PFSK-1 (cell line): ENCODE measurements around the gene MAPT.

Experiments used
- POLR2AphosphoS5 ChIP-seq: IDR thresholded peaks from 2 replicates; pipeline ENCODE4 v1.6.1; 2012; ENCODE audit warnings: low read depth, mild to moderate bottlenecking, control low read depth, low read length, moderate library complexity
- SIN3A ChIP-seq: IDR thresholded peaks from 2 replicates; pipeline ENCODE4 v1.6.1; 2012; ENCODE audit warnings: mild to moderate bottlenecking, low read length, moderate library complexity, borderline replicate concordance; ENCODE audit not compliant: insufficient read depth

DNA sequence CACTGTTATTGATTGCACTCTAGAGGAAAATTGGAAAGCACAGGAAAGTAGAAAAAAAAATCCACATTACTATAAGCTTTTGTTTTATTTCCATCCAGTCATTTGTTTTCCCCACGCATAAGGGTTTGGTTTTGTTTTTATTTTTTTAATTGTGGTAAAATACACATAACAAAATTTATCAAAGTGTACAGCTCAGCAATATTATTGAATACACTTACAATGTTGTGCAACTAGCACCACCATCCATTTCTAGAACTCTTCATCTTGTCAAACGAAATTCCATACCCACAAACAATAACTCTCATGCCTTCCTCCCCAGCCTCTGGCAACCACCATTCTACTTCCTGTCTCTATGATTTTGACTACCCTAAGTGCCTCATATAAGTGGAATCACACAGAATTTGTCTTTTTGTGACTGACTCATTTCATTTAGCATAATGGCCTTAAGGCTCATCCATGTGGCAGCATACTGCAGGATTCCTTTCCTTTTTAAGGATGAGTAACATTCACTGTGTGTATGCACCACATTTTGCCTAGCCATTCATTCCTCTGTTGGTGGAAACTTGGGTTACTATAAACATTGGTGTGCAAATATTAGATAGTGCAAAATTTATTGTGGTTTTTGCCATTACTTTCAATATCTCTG is 38.5 kb upstream of the MAPT start:
- TF ChIP-seq POLR2AphosphoS5, result no peak
- no peak for TF ChIP-seq SIN3A
